Subcutaneous abdominal adipose tissue (tissue), 5 donors: Measurements from ENCODE around the gene SLC41A3.

Experiments used
- H3K27ac ChIP-seq: one replicate; pipeline ENCODE4 v1.7.0; 2013; ENCODE audit warnings: low read depth, mild to moderate bottlenecking, inconsistent platforms, low read length, moderate library complexity
- H3K27me3 ChIP-seq, 5 donors: one replicate each; pipeline ENCODE4 v1.7.0; 2013; ENCODE audit warnings: low read length in 5 of 5, inconsistent platforms in 1 of 5; ENCODE audit not compliant: control insufficient read depth in 5 of 5, insufficient read depth in 4 of 5
- H3K36me3 ChIP-seq, 5 donors: one replicate each; pipeline ENCODE4 v1.7.0; 2013; ENCODE audit warnings: low read length in 5 of 5; ENCODE audit not compliant: control insufficient read depth in 5 of 5, insufficient read depth in 5 of 5
- H3K4me1 ChIP-seq, 5 donors: one replicate each; pipeline ENCODE4 v1.7.0; 2013; ENCODE audit warnings: low read length in 5 of 5, mild to moderate bottlenecking in 3 of 5, moderate library complexity in 1 of 5; ENCODE audit not compliant: control insufficient read depth in 5 of 5, insufficient read depth in 5 of 5
- H3K4me3 ChIP-seq, 5 donors: one replicate each; pipeline ENCODE4 v1.7.0; 2013; ENCODE audit warnings: low read length in 5 of 5, low read depth in 1 of 5
- H3K9ac ChIP-seq, 5 donors: one replicate each; pipeline ENCODE4 v1.7.0; 2013; ENCODE audit warnings: low read length in 5 of 5, mild to moderate bottlenecking in 4 of 5, moderate library complexity in 3 of 5
- H3K9me3 ChIP-seq, 5 donors: one replicate each; pipeline ENCODE4 v1.7.0; 2013; ENCODE audit warnings: low read length in 5 of 5; ENCODE audit not compliant: control insufficient read depth in 5 of 5
- donor health status: healthy.
- donor health status: healthy.
- donor health status: healthy.
- donor health status: healthy.
- donor health status: healthy.

Gene SLC41A3

DNA sequence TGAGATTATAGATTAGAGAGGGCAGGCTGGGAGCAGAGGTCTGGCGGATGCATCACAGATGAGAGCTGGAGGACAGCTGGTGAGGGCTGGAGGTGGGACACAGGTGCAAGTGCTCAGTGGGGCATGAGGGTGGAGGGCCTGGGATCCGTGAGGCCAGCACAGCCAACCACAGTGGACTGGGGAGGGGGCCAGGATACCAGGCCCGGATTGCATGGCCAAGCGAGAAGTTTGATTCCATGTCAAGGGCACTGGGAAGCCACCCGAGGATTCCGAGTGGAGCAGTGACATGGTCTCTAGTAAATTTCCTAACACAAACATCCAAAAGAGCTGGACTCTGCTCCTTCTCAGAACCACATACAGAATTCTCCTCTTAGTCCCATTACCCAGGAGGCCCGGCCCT is 44.0 kb upstream of the SLC41A3 start:
- Histone ChIP-seq H3K9ac (no peak overlapping the region), H3K27ac (no peak overlapping the region), H3K9me3 (no peaks in the 10 kb centered on the region), H3K36me3 (peaks cover 0 to 26% (median 12%) of the 10 kb centered on the region in 5 donors), H3K27me3 (no peaks in the 10 kb centered on the region), H3K4me3 (no peak overlapping the region), H3K4me1 (peaks cover 0 to 13% (median 7%) of the 10 kb centered on the region in 5 donors)

DNA sequence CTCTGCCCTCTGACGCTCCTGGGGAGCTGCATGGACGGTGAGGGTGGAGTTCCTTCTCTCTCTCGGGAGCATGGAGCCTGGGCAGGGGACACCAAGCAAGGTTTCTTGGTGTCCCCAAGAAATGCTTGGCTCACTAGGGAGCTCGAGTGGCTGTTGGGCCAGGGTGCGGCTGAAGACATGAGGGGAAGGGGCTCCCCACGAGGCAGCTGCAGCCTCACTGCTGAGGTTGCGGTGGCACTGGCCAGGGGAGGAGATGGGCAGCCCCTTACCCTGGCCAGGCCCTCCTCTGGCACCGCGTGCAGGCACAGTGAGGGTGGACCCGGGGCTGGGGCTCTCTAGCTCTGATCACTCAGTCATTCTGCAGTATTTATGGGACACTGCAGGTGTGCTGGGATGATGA is 43.5 kb upstream of the SLC41A3 start:
- H3K4me1 ChIP-seq: peaks cover 0 to 13% (median 7%) of the 10 kb centered on the region in 5 donors

DNA sequence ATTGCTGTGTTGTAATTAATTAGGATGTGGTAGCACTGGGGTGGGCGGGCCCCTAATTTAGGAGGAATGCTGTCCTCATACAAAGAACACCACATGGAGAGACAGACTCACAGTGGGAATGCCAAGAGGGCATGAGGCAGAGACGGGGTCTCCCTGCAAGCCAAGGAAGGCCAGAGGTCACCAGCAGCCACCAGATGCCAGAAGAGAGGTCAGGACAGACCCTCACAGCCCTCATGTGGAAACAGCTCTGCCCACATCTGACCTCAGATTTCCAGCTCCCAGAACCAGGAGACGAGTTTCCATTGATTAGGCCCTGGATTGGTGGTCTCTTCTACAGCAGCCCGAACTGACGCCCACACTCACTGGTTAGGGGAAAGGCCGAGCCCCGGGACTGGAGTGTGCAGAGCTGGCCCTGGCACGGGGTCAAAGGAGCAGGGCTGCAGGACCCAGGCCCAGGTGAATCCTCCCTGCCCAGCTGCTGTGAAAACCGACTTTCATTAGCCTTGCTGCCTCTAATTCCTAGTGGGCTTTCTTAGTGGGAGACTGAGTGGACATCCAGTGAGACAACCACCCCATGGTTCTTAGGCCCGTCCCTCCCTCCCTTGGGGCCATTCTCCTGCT is 43.0 kb upstream of the SLC41A3 start:
- no peak overlapping the region for H3K9ac ChIP-seq
- H3K9me3 ChIP-seq: no peaks in the 10 kb centered on the region
- no peaks in the 10 kb centered on the region for H3K27me3 ChIP-seq
- no peak overlapping the region for H3K27ac ChIP-seq
- H3K4me3 ChIP-seq: no peak overlapping the region
- peaks cover 0 to 17% (median 9%) of the 10 kb centered on the region in 5 donors for H3K36me3 ChIP-seq
- H3K4me1 ChIP-seq: peaks cover 0 to 13% (median 7%) of the 10 kb centered on the region in 5 donors

More for the DNA sequence above, 43.5 kb upstream of the SLC41A3 start:
- Histone ChIP-seq H3K9me3 (no peaks in the 10 kb centered on the region), H3K4me3 (no peak overlapping the region), H3K27ac (no peak overlapping the region), H3K27me3 (no peaks in the 10 kb centered on the region), H3K36me3 (peaks cover 0 to 21% (median 12%) of the 10 kb centered on the region in 5 donors), H3K9ac (no peak overlapping the region)

DNA sequence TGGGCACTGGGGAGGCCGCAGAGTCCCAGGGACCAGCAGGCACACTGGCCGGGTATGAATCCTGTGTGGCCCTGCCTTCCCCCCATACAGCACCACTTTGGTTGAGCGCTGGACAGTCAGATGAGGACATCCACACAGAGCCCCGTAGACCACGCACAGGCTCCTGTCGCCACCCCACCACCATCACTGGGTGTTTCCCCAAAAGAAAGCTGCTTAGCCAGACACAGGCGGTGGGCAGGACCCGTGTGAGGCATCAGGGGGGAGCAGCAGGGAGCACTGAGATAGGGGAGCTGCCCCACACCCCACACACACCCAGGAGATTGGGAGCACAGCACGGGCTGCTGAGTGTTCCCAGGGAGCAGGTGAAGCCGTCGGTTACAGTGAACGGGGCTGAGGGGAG is 42.4 kb upstream of the SLC41A3 start:
- Histone ChIP-seq H3K36me3 (peaks cover 4 to 20% (median 7%) of the 10 kb centered on the region in 5 donors), H3K4me3 (no peak overlapping the region), H3K27ac (no peak overlapping the region), H3K27me3 (no peaks in the 10 kb centered on the region), H3K9me3 (no peaks in the 10 kb centered on the region), H3K9ac (no peak overlapping the region), H3K4me1 (peaks cover 0 to 13% (median 7%) of the 10 kb centered on the region in 5 donors)

DNA sequence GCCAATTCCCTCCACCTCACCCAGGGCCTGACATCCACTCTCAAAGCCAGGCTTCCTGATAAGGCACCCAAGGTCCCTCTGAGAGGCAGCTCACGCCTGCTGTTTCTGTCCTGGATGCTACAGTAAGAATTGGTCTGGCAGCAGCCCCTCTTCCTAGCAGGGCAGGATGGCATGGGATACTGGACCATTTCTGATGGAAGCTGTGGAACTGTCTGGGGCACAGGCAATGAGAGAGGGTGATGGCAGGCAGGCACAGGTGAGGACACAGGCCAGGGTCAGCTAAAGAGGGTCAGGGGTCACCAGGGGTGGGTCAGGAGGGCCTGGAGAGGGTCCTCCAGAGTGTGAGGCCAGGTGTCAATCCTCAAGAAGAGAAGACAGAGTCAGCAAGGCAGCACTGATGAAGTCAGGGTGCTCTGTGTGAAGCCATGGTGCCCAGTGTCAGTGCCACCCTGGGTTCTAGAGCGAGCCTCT is 41.9 kb upstream of the SLC41A3 start:
- Histone ChIP-seq H3K9me3 (no peaks in the 10 kb centered on the region), H3K4me1 (peaks cover 0 to 13% (median 7%) of the 10 kb centered on the region in 5 donors), H3K9ac (no peak overlapping the region), H3K27ac (no peak overlapping the region), H3K4me3 (no peak overlapping the region), H3K36me3 (peaks cover 4 to 15% (median 6%) of the 10 kb centered on the region in 5 donors), H3K27me3 (no peaks in the 10 kb centered on the region)

DNA sequence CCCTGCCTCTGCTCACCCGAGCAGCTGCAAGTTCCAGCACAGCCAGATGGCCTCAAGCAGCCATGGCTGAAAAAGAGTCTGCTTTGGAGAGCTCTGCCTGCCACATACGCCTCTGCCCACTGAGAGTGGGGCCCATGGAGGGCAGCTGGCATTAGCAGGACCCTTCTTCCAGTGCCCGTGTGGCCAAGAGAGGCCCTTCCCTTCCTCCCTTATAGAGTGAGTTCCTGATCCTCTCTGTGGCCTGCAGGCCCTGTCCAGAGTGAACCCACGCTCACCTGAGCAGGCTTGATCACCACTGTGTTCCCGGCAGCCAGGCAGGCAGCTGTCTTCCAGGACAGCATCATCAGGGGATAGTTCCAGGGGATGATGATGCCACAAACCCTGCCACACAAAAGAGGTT is 41.4 kb upstream of the SLC41A3 start:
- no peaks in the 10 kb centered on the region for H3K9me3 ChIP-seq
- H3K36me3 ChIP-seq: peaks cover 3 to 10% (median 6%) of the 10 kb centered on the region in 5 donors
- H3K4me1 ChIP-seq: peaks cover 0 to 13% (median 7%) of the 10 kb centered on the region in 5 donors
- H3K4me3 ChIP-seq: no peak overlapping the region
- H3K9ac ChIP-seq: no peak overlapping the region
- no peaks in the 10 kb centered on the region for H3K27me3 ChIP-seq
- H3K27ac ChIP-seq: no peak overlapping the region

DNA sequence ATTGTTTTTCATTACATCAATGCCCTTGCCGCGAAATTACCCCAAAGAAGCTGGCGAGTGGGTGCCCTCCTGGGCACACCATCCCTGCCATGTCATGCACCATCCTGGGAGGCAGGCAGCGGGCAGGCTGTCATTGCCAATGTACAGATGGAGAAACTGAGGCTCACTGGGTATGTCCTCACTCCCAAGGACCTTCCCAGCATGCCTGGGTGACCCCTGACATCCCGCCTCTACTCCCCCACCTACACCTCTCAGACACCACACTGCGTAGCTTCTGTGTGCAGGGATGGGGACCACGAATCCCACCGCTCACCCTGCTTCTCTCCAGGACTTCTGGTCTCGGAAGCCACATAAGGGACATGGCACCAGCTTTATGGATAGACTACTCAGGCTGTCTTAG is 41.0 kb upstream of the SLC41A3 start:
- Histone ChIP-seq H3K27me3 (no peaks in the 10 kb centered on the region), H3K4me3 (no peak overlapping the region), H3K9ac (no peak overlapping the region), H3K9me3 (no peaks in the 10 kb centered on the region), H3K27ac (no peak overlapping the region), H3K4me1 (peaks cover 0 to 11% (median 7%) of the 10 kb centered on the region in 5 donors), H3K36me3 (peaks cover 4 to 10% (median 6%) of the 10 kb centered on the region in 5 donors)

DNA sequence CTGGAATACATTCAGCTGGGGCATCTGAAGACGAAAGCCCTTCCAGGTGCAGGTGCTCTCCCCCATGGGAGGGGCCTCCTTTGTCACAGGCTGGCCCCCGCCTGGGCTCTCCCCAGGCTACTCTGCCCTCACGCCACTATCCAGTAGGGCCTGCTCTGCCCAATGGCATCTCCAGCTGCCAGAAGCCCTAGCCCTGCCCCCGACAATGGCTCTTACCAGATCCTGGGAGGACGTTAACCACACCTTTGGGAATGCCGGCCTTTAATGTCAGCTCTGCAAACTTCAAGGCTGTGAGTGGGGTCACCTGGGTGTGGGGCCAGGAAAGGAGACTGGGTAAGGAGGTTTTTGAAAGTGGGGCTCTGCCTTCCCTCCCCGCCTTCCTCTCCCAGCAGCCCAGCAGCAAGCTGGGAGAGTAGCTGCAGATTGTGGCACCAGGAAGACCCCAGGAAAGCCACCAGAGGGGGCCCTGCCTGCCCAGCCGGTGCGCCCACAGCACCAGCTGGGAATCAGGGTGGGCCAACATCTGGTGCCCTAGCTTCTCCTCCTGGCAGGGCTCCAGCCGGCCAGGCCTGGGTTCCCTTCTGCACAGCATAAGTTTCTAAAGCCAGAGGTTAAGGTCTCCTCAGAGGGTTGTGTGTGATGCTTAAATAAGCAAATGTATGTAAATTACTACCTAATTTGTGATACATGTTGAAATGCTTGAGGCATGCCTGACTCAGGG is 40.4 kb upstream of the SLC41A3 start:
- H3K36me3 ChIP-seq: peaks cover 4 to 12% (median 7%) of the 10 kb centered on the region in 5 donors
- no peak overlapping the region for H3K9ac ChIP-seq
- peaks cover 0 to 5% (median 3%) of the 10 kb centered on the region in 5 donors for H3K4me1 ChIP-seq

DNA sequence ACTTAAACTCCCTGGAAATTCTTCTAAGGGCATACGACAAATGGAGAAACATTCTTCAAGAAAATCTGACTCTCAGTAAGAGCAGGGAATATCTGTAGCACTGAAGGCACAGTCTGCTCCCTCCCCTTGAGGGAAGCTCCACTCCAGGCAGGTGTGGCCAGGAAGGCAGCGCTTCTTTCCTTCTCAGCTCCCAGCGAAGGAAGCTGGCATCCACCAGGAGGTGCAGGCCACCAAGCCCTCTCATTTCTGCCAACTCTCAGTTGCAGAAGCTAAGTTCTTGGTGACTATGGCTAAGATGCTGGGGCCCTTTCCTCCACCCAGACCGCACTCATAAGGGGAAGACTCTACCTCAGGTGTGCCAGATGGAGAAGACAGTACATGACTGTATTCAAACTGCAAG is 37.7 kb upstream of the SLC41A3 start:
- Histone ChIP-seq H3K9me3 (no peaks in the 10 kb centered on the region), H3K27ac (no peak overlapping the region), H3K36me3 (peaks cover 4 to 15% (median 11%) of the 10 kb centered on the region in 5 donors), H3K9ac (no peak overlapping the region), H3K27me3 (no peaks in the 10 kb centered on the region), H3K4me1 (no peaks in the 10 kb centered on the region), H3K4me3 (no peak overlapping the region)

More for the DNA sequence above, 40.4 kb upstream of the SLC41A3 start:
- H3K27ac ChIP-seq: no peak overlapping the region
- H3K27me3 ChIP-seq: no peaks in the 10 kb centered on the region
- no peak overlapping the region for H3K4me3 ChIP-seq
- no peaks in the 10 kb centered on the region for H3K9me3 ChIP-seq

DNA sequence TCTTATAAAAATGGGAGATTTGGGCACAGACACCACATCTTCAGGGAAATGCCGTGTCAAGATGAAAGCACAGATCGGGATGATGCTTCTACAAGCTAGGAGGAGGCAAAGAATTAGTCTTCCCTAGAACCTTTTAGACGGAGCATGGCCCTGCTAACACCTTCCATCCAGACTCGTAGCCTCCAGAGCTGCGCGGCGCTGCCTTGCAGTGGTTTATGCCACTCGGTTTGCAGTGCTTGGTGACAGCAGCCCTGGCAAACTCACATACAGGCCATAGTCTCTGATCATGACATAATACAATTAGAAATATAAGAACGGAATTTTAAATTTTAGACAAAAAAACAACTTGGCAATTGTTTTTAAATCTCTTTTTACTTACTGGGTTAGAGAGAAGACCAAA is 37.1 kb upstream of the SLC41A3 start:
- Histone ChIP-seq H3K27ac (no peak overlapping the region), H3K4me1 (no peaks in the 10 kb centered on the region), H3K9me3 (no peaks in the 10 kb centered on the region), H3K27me3 (no peaks in the 10 kb centered on the region), H3K36me3 (peaks cover 4 to 19% (median 15%) of the 10 kb centered on the region in 5 donors), H3K9ac (no peak overlapping the region), H3K4me3 (no peak overlapping the region)
